Uterus (tissue), 2 donors: ENCODE data around the gene RPS18.

Experiments used
- CTCF ChIP-seq, 4 experiments: fragments of 200-600 bp in 2 of 4; fragments of 450-650 bp in 2 of 4; sonication (generic) in 2 of 4; IDR thresholded peaks; one replicate each; pipeline ENCODE4 v1.5.1; 2016 to 2019; ENCODE audit warnings: antibody characterized with exemption in 4 of 4, mild to moderate bottlenecking in 2 of 4, moderate library complexity in 1 of 4
- POLR2A ChIP-seq, 2 donors: fragments of 450-650 bp; IDR thresholded peaks; one replicate each; pipeline ENCODE4 v1.6.1; 2016; ENCODE audit warnings: antibody characterized with exemption in 2 of 2, mild to moderate bottlenecking in 1 of 2, moderate library complexity in 1 of 2

GRCh38 chr6:33321227-33321626 lies 49.4 kb downstream of the RPS18 start:
- TF ChIP-seq CTCF (IDR thresholded peaks at IDR 0.05), result no peak
- TF ChIP-seq POLR2A (IDR thresholded peaks at IDR 0.05), result no peak
